Brain microvascular endothelial cell (primary cell): ENCODE data around the gene SMCO2.

Experiments used
- DNase-seq: peaks from one replicate; pipeline ENCODE4 v3.0.0-alpha.2; 2020
- H3K27ac ChIP-seq: fragments of 250-450 bp; sonication (Bioruptor Pico); 2 replicates; pipeline ENCODE4 v1.5.1; 2020; ENCODE audit warnings: mild to moderate bottlenecking, moderate library complexity
- H3K27me3 ChIP-seq: fragments of 250-450 bp; sonication (Bioruptor Pico); replicated peaks from 2 replicates; pipeline ENCODE4 v1.5.1; 2020; ENCODE audit warnings: mild to moderate bottlenecking
- H3K36me3 ChIP-seq: fragments of 250-450 bp; sonication (Bioruptor Pico); replicated peaks from 2 replicates; pipeline ENCODE4 v1.5.1; 2020; ENCODE audit warnings: mild to moderate bottlenecking
- H3K4me3 ChIP-seq: 2 replicates; pipeline ENCODE4 v1.5.1; 2011; ENCODE audit warnings: low read depth, mild to moderate bottlenecking, control low read depth, low read length, moderate library complexity
- in situ Hi-C: cut with HindIII; loops from 2 replicates; pipeline ENCODE4 v1.10.0; 2017; ENCODE audit warnings: low sequenced_read_pairs, low pct_ligation_motif_present
- TF ChIP-seq, protein P1 (sequence below): IDR thresholded peaks from 2 replicates; pipeline ENCODE4 v1.5.1; 2011; ENCODE audit warnings: low read depth, mild to moderate bottlenecking, moderate library complexity, low read length, control low read depth, inconsistent platforms; ENCODE audit errors: missing control alignments

SMCO2 gene

GRCh38 chr12:27424631-27425230 is 21.8 kb upstream of the SMCO2 start:
- Histone ChIP-seq H3K27ac (no peak overlapping the region), H3K27me3 (no peaks in the 10 kb centered on the region), H3K4me3 (no peak overlapping the region), H3K36me3 (no peaks in the 10 kb centered on the region)
- in situ Hi-C loops, result no loop called here
- peak; percentile 47 for DNase-seq
- TF ChIP-seq, protein P1, sequence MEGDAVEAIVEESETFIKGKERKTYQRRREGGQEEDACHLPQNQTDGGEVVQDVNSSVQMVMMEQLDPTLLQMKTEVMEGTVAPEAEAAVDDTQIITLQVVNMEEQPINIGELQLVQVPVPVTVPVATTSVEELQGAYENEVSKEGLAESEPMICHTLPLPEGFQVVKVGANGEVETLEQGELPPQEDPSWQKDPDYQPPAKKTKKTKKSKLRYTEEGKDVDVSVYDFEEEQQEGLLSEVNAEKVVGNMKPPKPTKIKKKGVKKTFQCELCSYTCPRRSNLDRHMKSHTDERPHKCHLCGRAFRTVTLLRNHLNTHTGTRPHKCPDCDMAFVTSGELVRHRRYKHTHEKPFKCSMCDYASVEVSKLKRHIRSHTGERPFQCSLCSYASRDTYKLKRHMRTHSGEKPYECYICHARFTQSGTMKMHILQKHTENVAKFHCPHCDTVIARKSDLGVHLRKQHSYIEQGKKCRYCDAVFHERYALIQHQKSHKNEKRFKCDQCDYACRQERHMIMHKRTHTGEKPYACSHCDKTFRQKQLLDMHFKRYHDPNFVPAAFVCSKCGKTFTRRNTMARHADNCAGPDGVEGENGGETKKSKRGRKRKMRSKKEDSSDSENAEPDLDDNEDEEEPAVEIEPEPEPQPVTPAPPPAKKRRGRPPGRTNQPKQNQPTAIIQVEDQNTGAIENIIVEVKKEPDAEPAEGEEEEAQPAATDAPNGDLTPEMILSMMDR, result peak; percentile 71

DNA sequence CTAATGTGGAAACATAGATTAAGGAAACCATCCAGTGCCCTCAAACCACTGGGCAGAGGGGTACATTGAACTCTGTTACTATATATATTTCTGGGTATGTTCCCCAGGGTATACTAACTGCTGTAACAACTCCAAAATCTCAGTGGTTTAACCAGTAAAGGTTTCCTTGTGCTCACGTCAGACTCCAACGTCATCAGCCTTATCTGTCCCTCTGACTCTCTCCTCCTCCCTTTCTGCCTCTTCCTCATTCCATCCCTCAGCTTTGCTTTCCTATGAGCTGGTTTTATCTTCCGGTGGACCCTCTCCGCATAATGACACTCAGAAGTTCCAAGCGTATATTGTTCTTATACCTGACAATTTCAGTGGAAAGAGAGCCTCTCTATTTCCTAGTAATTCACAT is 21.2 kb upstream of the SMCO2 start:
- Histone ChIP-seq H3K36me3 (no peaks in the 10 kb centered on the region), H3K4me3 (no peak overlapping the region), H3K27me3 (no peaks in the 10 kb centered on the region), H3K27ac (no peak overlapping the region)
- peak; percentile 31 for DNase-seq
- TF ChIP-seq, protein P1, result no peak
- in situ Hi-C loops, result no loop called here

- no peak for DNase-seq
- in situ Hi-C loops, result no loop called here
- no peaks in the 10 kb centered on the region for H3K36me3 ChIP-seq
Observed at GRCh38 chr12:27426743-27427487, 19.6 kb upstream of the SMCO2 start.

GRCh38 chr12:27427824-27428223 is 18.7 kb upstream of the SMCO2 start:
- in situ Hi-C loops, result no loop called here
- no peak overlapping the region for H3K27ac ChIP-seq
- H3K4me3 ChIP-seq, result no peak overlapping the region
- no peaks in the 10 kb centered on the region for H3K27me3 ChIP-seq
- TF ChIP-seq, protein P1, result no peak
- no peaks in the 10 kb centered on the region for H3K36me3 ChIP-seq
- DNase-seq, result no peak

More at GRCh38 chr12:27426743-27427487, 19.6 kb upstream of the SMCO2 start:
- Histone ChIP-seq H3K27me3 (no peaks in the 10 kb centered on the region), H3K4me3 (no peak overlapping the region), H3K27ac (no peak overlapping the region)
- TF ChIP-seq, protein P1, result no peak

DNA sequence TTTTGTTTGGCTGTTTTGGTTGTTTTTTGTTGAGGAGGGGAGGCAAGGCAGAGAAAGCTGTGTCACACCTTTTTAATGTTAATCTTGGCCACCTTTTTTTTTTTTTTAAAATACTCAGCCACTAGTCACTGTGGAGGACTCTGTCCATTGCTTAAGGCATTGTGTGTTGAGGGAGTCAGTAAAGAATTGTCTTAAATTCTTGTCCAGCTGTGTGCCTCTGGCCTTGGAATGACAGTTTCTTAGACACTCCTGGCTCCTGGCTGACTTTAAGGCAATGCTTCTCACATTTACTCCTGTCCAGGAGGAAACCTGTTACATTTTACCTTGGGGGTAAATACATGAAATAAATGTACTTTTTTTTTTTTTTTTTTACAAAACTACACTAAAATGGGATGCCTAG is 18.1 kb upstream of the SMCO2 start:
- Histone ChIP-seq H3K4me3 (no peak overlapping the region), H3K27me3 (no peaks in the 10 kb centered on the region), H3K27ac (no peak overlapping the region), H3K36me3 (no peaks in the 10 kb centered on the region)
- in situ Hi-C loops, result no loop called here
- TF ChIP-seq, protein P1, result no peak
- no peak for DNase-seq
